B cell (primary cell): ENCODE results near the gene KANK2. TPM values are rescaled to one million over a fixed set of nuclear protein-coding genes. Genes with fewer than 3 reads are reported as not detected.

Experiments used
- ATAC-seq: fragments of 200-7000 bp; cut with Tn5 transposase; one replicate; pipeline ENCODE4 v1.10.0; 2021; ENCODE audit warnings: low read depth, mild to moderate bottlenecking, moderate number of reproducible peaks, moderate library complexity
- CTCF ChIA-PET: fragments of 350-600 bp; sonication (Branson Sonifier 250); formaldehyde crosslinking; loops from one replicate; lab custom pipeline; 2021; ENCODE audit warnings: antibody characterized with exemption, inconsistent platforms; lab: Charles Lee
- POLR2A ChIA-PET: fragments of 350-600 bp; sonication (Branson Sonifier 250); formaldehyde crosslinking; loops from one replicate; lab custom pipeline; 2021; ENCODE audit warnings: antibody characterized with exemption; lab: Charles Lee
- DNase-seq: peaks from one replicate; pipeline ENCODE4 v3.0.0; 2013
- H2AFZ ChIP-seq: 2 replicates; pipeline ENCODE4 v1.6.1; 2012; ENCODE audit warnings: mild to moderate bottlenecking, low read depth, low read length; ENCODE audit not compliant: insufficient read depth, poor library complexity, severe bottlenecking
- H3K27ac ChIP-seq, 2 donors: 1 replicate in 1 of 2; 2 replicates in 1 of 2; pipeline ENCODE4 v1.5.1; 2012 to 2013; ENCODE audit warnings: low read length in 2 of 2, mild to moderate bottlenecking in 2 of 2, moderate library complexity in 1 of 2
- H3K27me3 ChIP-seq, 4 experiments: fragments of 200-600 bp in 1 of 4; sonication (generic) in 1 of 4; replicated peaks in 1 of 4; 1 replicate in 2 of 4; 2 replicates in 2 of 4; pipeline versions ENCODE4 v1.6.1 to v1.7.0; 2013 to 2016; ENCODE audit warnings: low read length in 3 of 4, mild to moderate bottlenecking in 2 of 4, mixed read lengths in 1 of 4, moderate library complexity in 1 of 4; ENCODE audit not compliant: insufficient read depth in 4 of 4, control insufficient read depth in 3 of 4; ENCODE audit errors: control extremely low read depth in 1 of 4
- H3K36me3 ChIP-seq, 2 experiments: replicated peaks in 1 of 2; 1 replicate in 1 of 2; 2 replicates in 1 of 2; pipeline versions ENCODE4 v1.6.1 to v1.7.1; 2013; ENCODE audit warnings: low read length in 1 of 2; ENCODE audit not compliant: insufficient read depth in 2 of 2, control insufficient read depth in 1 of 2; ENCODE audit errors: control extremely low read depth in 1 of 2, extremely low read depth in 1 of 2
- H3K4me1 ChIP-seq, 2 donors: fragments of 200-600 bp in 1 of 2; sonication (generic) in 1 of 2; 1 replicate in 1 of 2; 2 replicates in 1 of 2; pipeline versions ENCODE4 v1.5.1 to v1.6.1; 2013 to 2017; ENCODE audit warnings: low read length in 2 of 2; ENCODE audit not compliant: control insufficient read depth in 2 of 2, insufficient read depth in 2 of 2
- H3K4me2 ChIP-seq: replicated peaks from 2 replicates; pipeline ENCODE3; 2012; ENCODE audit warnings: mild to moderate bottlenecking, low read depth, low read length; ENCODE audit not compliant: poor library complexity, severe bottlenecking
- H3K4me3 ChIP-seq, 5 experiments: fragments of 200-600 bp in 1 of 5; sonication (generic) in 1 of 5; 1 replicate in 3 of 5; 2 replicates in 2 of 5; pipeline versions ENCODE4 v1.5.1 to v1.7.0; 2011 to 2016; ENCODE audit warnings: low read length in 4 of 5, mild to moderate bottlenecking in 4 of 5, low read depth in 2 of 5, control low read depth in 1 of 5, moderate library complexity in 1 of 5; ENCODE audit not compliant: insufficient read depth in 1 of 5; ENCODE audit errors: control extremely low read depth in 1 of 5, extremely low read depth in 1 of 5
- H3K79me2 ChIP-seq: fragments of 200-600 bp; sonication (generic); one replicate; pipeline ENCODE4 v1.6.0; 2016; ENCODE audit warnings: low read length; ENCODE audit not compliant: control insufficient read depth, insufficient read depth
- H3K9ac ChIP-seq: fragments of 200-600 bp; sonication (generic); 2 replicates; pipeline ENCODE4 v1.6.1; 2017; ENCODE audit warnings: mild to moderate bottlenecking, low read length, moderate library complexity
- H3K9me3 ChIP-seq, 3 donors: one replicate each; pipeline versions ENCODE4 v1.6.1 to v1.7.1; 2013; ENCODE audit warnings: low read length in 2 of 3; ENCODE audit not compliant: control insufficient read depth in 2 of 3, insufficient read depth in 1 of 3; ENCODE audit errors: control extremely low read depth in 1 of 3
- H4K20me1 ChIP-seq: 2 replicates; pipeline ENCODE4 v1.6.0; 2012; ENCODE audit warnings: mild to moderate bottlenecking, low read length; ENCODE audit not compliant: insufficient read depth, control insufficient read depth, poor library complexity, severe bottlenecking
- H3K27ac Mint-ChIP-seq: one replicate; pipeline ENCODE4 v1.8.0; 2021; ENCODE audit warnings: mixed read lengths
- H3K27me3 Mint-ChIP-seq: one replicate; pipeline ENCODE4 v1.8.0; 2021; ENCODE audit warnings: mixed read lengths
- H3K4me1 Mint-ChIP-seq: one replicate; pipeline ENCODE4 v1.8.0; 2021; ENCODE audit warnings: mixed read lengths
- H3K4me3 Mint-ChIP-seq: one replicate; pipeline ENCODE4 v1.8.0; 2021; ENCODE audit warnings: mixed read lengths
- H3K9me3 Mint-ChIP-seq: one replicate; pipeline ENCODE4 v1.8.0; 2022; ENCODE audit warnings: mixed read lengths; ENCODE audit not compliant: insufficient read depth
- EZH2 ChIP-seq: IDR thresholded peaks from 2 replicates; pipeline ENCODE4 v1.6.1; 2012; ENCODE audit warnings: borderline replicate concordance, low read depth, mild to moderate bottlenecking, moderate library complexity, low read length; ENCODE audit not compliant: insufficient read depth, poor library complexity, severe bottlenecking
- WGBS: methylation state at CpG from one replicate; pipeline ENCODE4 v1.1.5; 2013; ENCODE audit warnings: missing lambda C conversion rate; ENCODE audit not compliant: insufficient coverage; 5-methylcytosine and 5-hydroxymethylcytosine counted together
- intact Hi-C: fragments of 100-400 bp; cut with micrococcal nuclease; formaldehyde crosslinking; loops from one replicate; pipeline ENCODE4 v1.10.0; 2022
- polyA minus RNA-seq: library from RNA; depleted of rRNA, polyadenylated mRNA; stranded (reverse); fragments of >200 nt; gene quantifications from 2 replicates; pipeline ENCODE4 v1.2.3, GENCODE V29; 2012
- polyA plus RNA-seq: library from polyadenylated mRNA; depleted of rRNA; stranded (reverse); fragments of >200 nt; gene quantifications from 2 replicates; pipeline ENCODE4 v1.2.3, GENCODE V29; 2012
- total RNA-seq, 2 donors: library from RNA; stranded (reverse); fragments of 120-200 nt in 1 of 2; gene quantifications; 1 replicate in 1 of 2; 2 replicates in 1 of 2; pipeline versions ENCODE4 v1.2.3 to v1.2.4, GENCODE V29; 2013 to 2022
- TF ChIP-seq, protein P1 (sequence below): fragments of 200-600 bp; IDR thresholded peaks from one replicate; pipeline ENCODE4 v1.8.0; 2022; ENCODE audit warnings: antibody characterized with exemption, mild to moderate bottlenecking

The KANK2 gene
- 15.2 and 18.9 TPM in 2 replicates for total RNA-seq
- 1.9 TPM for total RNA-seq (2013)
- 0.54 and 0.92 TPM in 2 replicates for polyA plus RNA-seq
- 0.69 and 2.7 TPM in 2 replicates for polyA minus RNA-seq

DNA sequence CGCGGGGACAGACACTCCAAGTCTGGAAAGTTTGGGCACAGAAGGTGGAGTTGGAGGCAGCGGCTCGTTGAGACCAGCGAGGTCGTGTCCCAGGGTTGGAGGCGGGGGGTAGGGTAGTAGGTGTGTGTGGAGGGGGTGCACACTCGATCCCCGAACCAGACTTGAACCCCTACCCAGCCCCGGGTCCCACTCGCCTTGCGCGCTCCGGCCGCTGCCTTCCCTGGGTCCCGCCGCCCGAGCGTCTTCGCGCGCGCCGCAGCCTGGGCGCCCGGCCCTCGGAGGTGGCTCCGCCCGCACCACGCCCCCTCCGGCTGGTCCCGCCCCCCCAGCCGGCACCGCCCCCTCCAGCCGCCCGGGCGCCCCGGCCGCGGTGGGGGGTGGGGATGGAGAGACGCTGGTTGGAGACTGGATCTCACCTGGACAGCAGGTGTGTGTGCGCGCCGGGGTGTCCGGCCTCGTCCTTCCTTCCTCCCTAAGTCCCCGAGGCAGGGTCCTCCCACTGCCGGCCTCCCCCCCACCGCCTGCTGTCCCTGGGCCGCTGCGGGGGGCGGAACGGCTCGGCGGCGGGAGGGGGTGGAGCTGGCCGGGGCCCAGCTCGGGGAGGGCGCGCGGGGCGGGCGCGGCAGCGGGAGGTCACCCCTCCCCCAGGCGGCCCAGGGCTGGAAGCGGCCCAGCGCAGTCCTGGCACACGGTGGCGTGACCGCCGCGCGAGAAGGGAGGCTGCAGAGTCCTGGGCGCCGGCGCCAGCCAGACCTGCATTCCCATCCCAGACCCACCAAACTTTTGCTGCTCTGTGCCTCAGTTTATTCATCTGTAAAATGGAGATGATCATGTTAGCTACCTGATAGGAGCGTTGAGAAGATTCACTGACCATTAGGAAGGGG lies at the start of gene KANK2:
Gene KANK2, minus strand, starts transcription at position 255 of the 884 bp plus-strand sequence. CDS start 3,034 bp downstream, outside the sequence.
- ATAC-seq: peak; percentile 92
- Mint-ChIP-seq H3K4me1 (peaks cover 13% of the 10 kb centered on the region), H3K27ac (no peak within 1 kb of the TSS), H3K4me3 (peak within 1 kb of the TSS; percentile 88), H3K27me3 (peaks cover 11% of the 10 kb centered on the region), H3K9me3 (no peaks in the 10 kb centered on the region)
- Histone ChIP-seq H4K20me1 (no peaks in the 10 kb centered on the region), H3K27ac (no peak within 1 kb of the TSS), H3K9me3 (peaks cover 0 to 10% (median 0%) of the 10 kb centered on the region in 3 donors), H3K9ac (peak within 1 kb of the TSS; percentile 64), H3K4me3 (peak within 1 kb of the TSS in 4 of 5 experiments; percentile 33 to 62 (median 54)), H3K4me1 (peaks cover 16 to 23% of the 10 kb centered on the region in 2 donors), H3K36me3 (no peaks in the 10 kb centered on the region), H3K27me3 (peaks cover 0 to 32% (median 8%) of the 10 kb centered on the region in 4 experiments), H3K79me2 (no peaks in the 10 kb centered on the region), H3K4me2 (peak within 1 kb of the TSS; percentile 94), H2AFZ (peak within 1 kb of the TSS; percentile 80)
- DNase-seq: peak; percentile 83
- TF ChIP-seq EZH2: no peak
- ChIA-PET CTCF (interaction anchor here (1.9 kb wide), 1 partner anchor 162 kb away, joined by 5 read pairs; no protein-coding TSS in a partner anchor), POLR2A (no interaction called here)
- WGBS: 2% methylated on average over 65 of the region's 78 CpGs
- intact Hi-C loops: loop anchor here (5.0 kb wide), 1 partner anchor 40 kb away; the partner anchor contains the start of gene SPC24

DNA sequence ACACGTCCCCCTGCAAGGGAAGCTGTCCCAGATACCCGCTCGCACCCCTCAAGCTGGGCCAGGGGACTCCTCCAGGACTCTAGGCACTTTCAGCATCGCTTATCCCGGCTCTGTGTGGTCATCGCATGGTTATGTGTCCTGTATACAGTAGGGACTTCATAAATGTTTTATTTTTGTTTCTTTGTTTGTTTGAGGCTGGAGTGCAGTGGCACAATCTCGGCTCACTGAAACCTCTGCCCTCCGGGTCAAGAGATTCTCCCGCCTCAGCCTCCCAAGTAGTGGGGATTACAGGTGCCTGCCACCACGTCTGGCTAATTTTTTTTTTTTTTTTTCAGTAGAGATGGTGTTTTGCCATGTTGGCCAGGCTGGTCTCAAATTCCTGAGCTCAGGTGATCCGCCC lies 49.6 kb upstream of the KANK2 start:
- no peaks in the 10 kb centered on the region for H3K9me3 Mint-ChIP-seq
- Histone ChIP-seq H3K9ac (no peak overlapping the region), H3K4me1 (peaks cover 3 to 4% of the 10 kb centered on the region in 2 donors), H4K20me1 (no peaks in the 10 kb centered on the region), H3K4me3 (no peak overlapping the region), H3K79me2 (no peaks in the 10 kb centered on the region), H3K36me3 (no peaks in the 10 kb centered on the region), H3K27me3 (peaks cover 0 to 3% (median 1%) of the 10 kb centered on the region in 4 experiments), H3K27ac (no peak overlapping the region), H2AFZ (no peak overlapping the region), H3K9me3 (peaks cover 0 to 12% (median 0%) of the 10 kb centered on the region in 3 donors), H3K4me2 (no peak overlapping the region)
- H3K4me3 Mint-ChIP-seq: no peak overlapping the region
- no peak for TF ChIP-seq EZH2
- TF ChIP-seq, protein P1, sequence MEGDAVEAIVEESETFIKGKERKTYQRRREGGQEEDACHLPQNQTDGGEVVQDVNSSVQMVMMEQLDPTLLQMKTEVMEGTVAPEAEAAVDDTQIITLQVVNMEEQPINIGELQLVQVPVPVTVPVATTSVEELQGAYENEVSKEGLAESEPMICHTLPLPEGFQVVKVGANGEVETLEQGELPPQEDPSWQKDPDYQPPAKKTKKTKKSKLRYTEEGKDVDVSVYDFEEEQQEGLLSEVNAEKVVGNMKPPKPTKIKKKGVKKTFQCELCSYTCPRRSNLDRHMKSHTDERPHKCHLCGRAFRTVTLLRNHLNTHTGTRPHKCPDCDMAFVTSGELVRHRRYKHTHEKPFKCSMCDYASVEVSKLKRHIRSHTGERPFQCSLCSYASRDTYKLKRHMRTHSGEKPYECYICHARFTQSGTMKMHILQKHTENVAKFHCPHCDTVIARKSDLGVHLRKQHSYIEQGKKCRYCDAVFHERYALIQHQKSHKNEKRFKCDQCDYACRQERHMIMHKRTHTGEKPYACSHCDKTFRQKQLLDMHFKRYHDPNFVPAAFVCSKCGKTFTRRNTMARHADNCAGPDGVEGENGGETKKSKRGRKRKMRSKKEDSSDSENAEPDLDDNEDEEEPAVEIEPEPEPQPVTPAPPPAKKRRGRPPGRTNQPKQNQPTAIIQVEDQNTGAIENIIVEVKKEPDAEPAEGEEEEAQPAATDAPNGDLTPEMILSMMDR: no peak
- peaks cover 6% of the 10 kb centered on the region for H3K4me1 Mint-ChIP-seq
- no peak overlapping the region for H3K27ac Mint-ChIP-seq
- intact Hi-C loops: no loop called here
- no peak for ATAC-seq
- CTCF ChIA-PET: interaction anchor here (0.7 kb wide), 2 partner anchors 98 to 1718 kb away, joined by 3 read pairs; no protein-coding TSS in a partner anchor
- no peaks in the 10 kb centered on the region for H3K27me3 Mint-ChIP-seq
- POLR2A ChIA-PET: no interaction called here
- no peak for DNase-seq
- WGBS: 90% methylated on average over 11 of the region's 11 CpGs
